ENCODE measurements around the gene SPRR2A.

GRCh38 chr1:153032073-153032472 lies 25.2 kb downstream of the SPRR2A start:
- TF ChIP-seq EZH2 (IDR thresholded peaks at IDR 0.05) (no peak), POLR2AphosphoS5 (IDR thresholded peaks at IDR 0.05; ENCODE audit: borderline replicate concordance, low read depth, low read length) (no peak)
